Occipital lobe (tissue), 2 donors: ENCODE measurements around the gene CBY3. TPM values are rescaled to one million over a fixed set of nuclear protein-coding genes. Genes with fewer than 3 reads are reported as not detected.
"Not testable (repeated sequence)": the region's sequence is repeated elsewhere in the genome, so short reads cannot be mapped to it uniquely, and the experiment has no call there.

Experiments used
- DNase-seq: peaks from one replicate; lab custom pipeline; 2025; lab: John Stamatoyannopoulos, UW
- total RNA-seq: library from RNA; depleted of rRNA; stranded (reverse); fragments of >200 nt; gene quantifications from one replicate; pipeline ENCODE4 v1.2.3, GENCODE V29; 2014

The CBY3 gene
- total RNA-seq, 1 donor from 2014 or later = not detected

GRCh38 chr5:179678223-179679013 is 2.4 kb downstream of the CBY3 start:
- peak; percentile 79 for DNase-seq

- DNase-seq = no peak
These were observed 12.4 kb downstream of the CBY3 start for GRCh38 chr5:179668391-179668790.

- DNase-seq = not testable (repeated sequence)
These were observed 19.2 kb downstream of the CBY3 start for GRCh38 chr5:179661647-179662046.

- DNase-seq = not testable (repeated sequence)
These were observed 22.5 kb downstream of the CBY3 start for GRCh38 chr5:179658179-179658856.

GRCh38 chr5:179657302-179658178 is 23.3 kb downstream of the CBY3 start:
- DNase-seq = not testable (repeated sequence)

- DNase-seq = not testable (repeated sequence)
These were observed 27.7 kb downstream of the CBY3 start for GRCh38 chr5:179653135-179653534.

GRCh38 chr5:179650245-179650644 is 30.6 kb downstream of the CBY3 start:
- DNase-seq = not testable (repeated sequence)

GRCh38 chr5:179649166-179649703 is 31.6 kb downstream of the CBY3 start:
- not testable (repeated sequence) for DNase-seq

- no peak for DNase-seq
These were observed 32.4 kb downstream of the CBY3 start for GRCh38 chr5:179648410-179648809.

GRCh38 chr5:179644766-179645165 is 36.1 kb downstream of the CBY3 start:
- DNase-seq = not testable (repeated sequence)

GRCh38 chr5:179643141-179643920 is 37.5 kb downstream of the CBY3 start:
- not testable (repeated sequence) for DNase-seq

- not testable (repeated sequence) for DNase-seq
These were observed 38.2 kb downstream of the CBY3 start for GRCh38 chr5:179642626-179643025.

- not testable (repeated sequence) for DNase-seq
These were observed 39.1 kb downstream of the CBY3 start for GRCh38 chr5:179641745-179642144.

GRCh38 chr5:179639296-179639695 is 41.5 kb downstream of the CBY3 start:
- DNase-seq = not testable (repeated sequence)

GRCh38 chr5:179634370-179635172 is 46.3 kb downstream of the CBY3 start:
- DNase-seq = not testable (repeated sequence)

GRCh38 chr5:179633501-179634369 is 47.1 kb downstream of the CBY3 start:
- not testable (repeated sequence) for DNase-seq
